ENCODE data around the gene CRYBB3. TPM values are rescaled to one million over a fixed set of nuclear protein-coding genes. Genes with fewer than 3 reads are reported as not detected.

CRYBB3 gene
- total and polyA plus RNA-seq, 2 donors (not counting 1 experiment from before 2014, with no cell fraction given), result not detected

DNA sequence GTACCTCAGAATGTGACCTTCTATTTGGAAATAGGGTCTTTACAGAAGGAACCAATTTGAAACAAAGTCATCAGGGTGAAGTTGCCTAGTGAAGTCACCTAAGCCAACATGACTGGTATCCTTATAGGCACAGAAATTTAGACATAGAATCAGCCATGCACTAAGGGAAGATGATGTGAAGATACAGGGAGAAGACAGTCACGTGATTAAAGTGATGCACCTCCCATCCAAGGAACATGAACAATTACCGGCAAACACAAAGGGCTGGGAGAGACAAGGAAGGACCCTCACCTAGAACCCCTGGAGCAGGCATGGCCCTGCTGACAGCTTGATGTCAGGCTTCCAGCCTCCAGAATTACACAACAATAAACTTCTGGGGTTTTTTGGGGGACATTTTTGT lies 16.6 kb downstream of the CRYBB3 start:
- Histone ChIP-seq H3K4me2 (replicated peaks; ENCODE audit: low read depth, low read length, poor library complexity, severe bottlenecking) (no peak overlapping the region), H3K27ac (ENCODE audit: low read length in 2 of 2) (no peak overlapping the region), H3K9ac (ENCODE audit: low read length) (no peak overlapping the region), H4K20me1 (ENCODE audit: control insufficient read depth, insufficient read depth, low read length, poor library complexity, severe bottlenecking) (no peaks in the 10 kb centered on the region), H3K79me2 (ENCODE audit: control insufficient read depth, insufficient read depth, low read length) (no peaks in the 10 kb centered on the region), H3K4me3 (ENCODE audit: control extremely low read depth in 1 of 5, extremely low read depth in 1 of 5, insufficient read depth in 1 of 5, low read depth in 2 of 5, low read length in 4 of 5) (no peak overlapping the region), H3K4me1 (ENCODE audit: control insufficient read depth in 2 of 2, insufficient read depth in 2 of 2, low read length in 2 of 2) (no peaks in the 10 kb centered on the region), H3K9me3 (ENCODE audit: control extremely low read depth in 1 of 3, control insufficient read depth in 2 of 3, insufficient read depth in 1 of 3, low read length in 2 of 3) (peaks cover 0 to 9% (median 0%) of the 10 kb centered on the region in 3 donors), H2AFZ (ENCODE audit: insufficient read depth, low read depth, low read length, poor library complexity, severe bottlenecking) (no peak overlapping the region), H3K36me3 (replicated peaks in 1 of 2; ENCODE audit: control extremely low read depth in 1 of 2, control insufficient read depth in 1 of 2, extremely low read depth in 1 of 2, insufficient read depth in 2 of 2, low read length in 1 of 2) (no peaks in the 10 kb centered on the region), H3K27me3 (replicated peaks in 1 of 4; ENCODE audit: control extremely low read depth in 1 of 4, control insufficient read depth in 3 of 4, insufficient read depth in 4 of 4, low read length in 3 of 4) (peaks cover 0 to 2% (median 0%) of the 10 kb centered on the region in 4 experiments)
- DNase-seq (no peak), ATAC-seq (ENCODE audit: low read depth) (no peak)
- Mint-ChIP-seq H3K27me3 (peaks cover 9% of the 10 kb centered on the region), H3K27ac (no peak overlapping the region), H3K9me3 (ENCODE audit: insufficient read depth) (no peaks in the 10 kb centered on the region), H3K4me3 (no peak overlapping the region), H3K4me1 (no peaks in the 10 kb centered on the region)
- CTCF ChIA-PET, result interaction anchor here (1.3 kb wide), 1 partner anchor 13 kb away, joined by 6 read pairs; no protein-coding TSS in a partner anchor
- no CpG with 5 or more reads among the region's 2 CpGs for WGBS (ENCODE audit: insufficient coverage)
- POLR2A ChIA-PET, result no interaction called here
- TF ChIP-seq, protein P1, sequence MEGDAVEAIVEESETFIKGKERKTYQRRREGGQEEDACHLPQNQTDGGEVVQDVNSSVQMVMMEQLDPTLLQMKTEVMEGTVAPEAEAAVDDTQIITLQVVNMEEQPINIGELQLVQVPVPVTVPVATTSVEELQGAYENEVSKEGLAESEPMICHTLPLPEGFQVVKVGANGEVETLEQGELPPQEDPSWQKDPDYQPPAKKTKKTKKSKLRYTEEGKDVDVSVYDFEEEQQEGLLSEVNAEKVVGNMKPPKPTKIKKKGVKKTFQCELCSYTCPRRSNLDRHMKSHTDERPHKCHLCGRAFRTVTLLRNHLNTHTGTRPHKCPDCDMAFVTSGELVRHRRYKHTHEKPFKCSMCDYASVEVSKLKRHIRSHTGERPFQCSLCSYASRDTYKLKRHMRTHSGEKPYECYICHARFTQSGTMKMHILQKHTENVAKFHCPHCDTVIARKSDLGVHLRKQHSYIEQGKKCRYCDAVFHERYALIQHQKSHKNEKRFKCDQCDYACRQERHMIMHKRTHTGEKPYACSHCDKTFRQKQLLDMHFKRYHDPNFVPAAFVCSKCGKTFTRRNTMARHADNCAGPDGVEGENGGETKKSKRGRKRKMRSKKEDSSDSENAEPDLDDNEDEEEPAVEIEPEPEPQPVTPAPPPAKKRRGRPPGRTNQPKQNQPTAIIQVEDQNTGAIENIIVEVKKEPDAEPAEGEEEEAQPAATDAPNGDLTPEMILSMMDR (IDR thresholded peaks at IDR 0.05), result no peak
- no peak for TF ChIP-seq EZH2 (IDR thresholded peaks at IDR 0.05; ENCODE audit: borderline replicate concordance, insufficient read depth, low read depth, low read length, poor library complexity, severe bottlenecking)
- intact Hi-C loops (cut with micrococcal nuclease), result no loop called here

DNA sequence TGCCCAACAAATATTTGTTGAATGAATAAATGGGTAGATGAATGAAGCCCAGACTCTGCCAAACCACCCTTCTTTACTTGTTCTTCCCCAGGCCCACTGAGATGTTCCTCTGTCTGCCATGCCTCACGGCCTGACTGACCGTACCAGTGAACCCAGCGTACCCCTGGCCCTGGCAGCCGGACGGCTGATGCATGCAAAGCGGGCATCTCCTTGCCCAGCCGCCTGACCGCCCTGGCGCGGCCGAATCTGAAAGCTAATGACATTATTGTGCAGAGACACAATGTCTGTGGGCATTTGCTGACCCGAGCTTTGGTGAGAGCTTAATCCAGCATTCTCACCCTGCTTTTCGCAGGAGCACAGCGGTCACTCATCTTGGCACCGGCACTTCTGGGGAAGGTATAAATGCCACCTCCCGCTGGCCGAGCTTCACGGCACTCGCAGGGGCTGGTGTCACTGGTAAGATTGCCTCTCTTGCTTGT lies 19.6 kb downstream of the CRYBB3 start, which contains the start of gene CRYBB2:
CRYBB2 (plus strand) TSS at position 429 of the 479 bp plus-strand sequence. CDS start 1,791 bp downstream, outside the sequence.
- Mint-ChIP-seq H3K4me3 (no peak within 1 kb of the TSS), H3K27ac (no peak within 1 kb of the TSS)
- WGBS (ENCODE audit: insufficient coverage), result 87% methylated on average over 19 of the region's 19 CpGs

More for the DNA sequence above, 19.6 kb downstream of the CRYBB3 start, which contains the start of gene CRYBB2:
- no peaks in the 10 kb centered on the region for H3K79me2 ChIP-seq (ENCODE audit: control insufficient read depth, insufficient read depth, low read length)
- ChIA-PET POLR2A (no interaction called here), CTCF (no interaction called here)
- no peak within 1 kb of the TSS for H3K27ac ChIP-seq (ENCODE audit: low read length in 2 of 2)
- intact Hi-C loops (cut with micrococcal nuclease), result no loop called here
- H3K4me1 Mint-ChIP-seq, result no peaks in the 10 kb centered on the region
- no peaks in the 10 kb centered on the region for H3K36me3 ChIP-seq (replicated peaks in 1 of 2; ENCODE audit: control extremely low read depth in 1 of 2, control insufficient read depth in 1 of 2, extremely low read depth in 1 of 2, insufficient read depth in 2 of 2, low read length in 1 of 2)
- no peak within 1 kb of the TSS for H3K4me2 ChIP-seq (replicated peaks; ENCODE audit: low read depth, low read length, poor library complexity, severe bottlenecking)
- no peaks in the 10 kb centered on the region for H4K20me1 ChIP-seq (ENCODE audit: control insufficient read depth, insufficient read depth, low read length, poor library complexity, severe bottlenecking)
- H3K4me1 ChIP-seq (ENCODE audit: control insufficient read depth in 2 of 2, insufficient read depth in 2 of 2, low read length in 2 of 2), result no peaks in the 10 kb centered on the region
- peaks cover 15% of the 10 kb centered on the region for H3K27me3 Mint-ChIP-seq
- H3K9me3 Mint-ChIP-seq (ENCODE audit: insufficient read depth), result no peaks in the 10 kb centered on the region
- no peak within 1 kb of the TSS for H2AFZ ChIP-seq (ENCODE audit: insufficient read depth, low read depth, low read length, poor library complexity, severe bottlenecking)
- no peak within 1 kb of the TSS for H3K9ac ChIP-seq (ENCODE audit: low read length)
- no peaks in the 10 kb centered on the region for H3K9me3 ChIP-seq (ENCODE audit: control extremely low read depth in 1 of 3, control insufficient read depth in 2 of 3, insufficient read depth in 1 of 3, low read length in 2 of 3)
- TF ChIP-seq, protein P1 (IDR thresholded peaks at IDR 0.05), result no peak
- no peak for TF ChIP-seq EZH2 (IDR thresholded peaks at IDR 0.05; ENCODE audit: borderline replicate concordance, insufficient read depth, low read depth, low read length, poor library complexity, severe bottlenecking)
- DNase-seq (no peak), ATAC-seq (ENCODE audit: low read depth) (no peak)
- peaks cover 0 to 8% (median 0%) of the 10 kb centered on the region in 4 experiments for H3K27me3 ChIP-seq (replicated peaks in 1 of 4; ENCODE audit: control extremely low read depth in 1 of 4, control insufficient read depth in 3 of 4, insufficient read depth in 4 of 4, low read length in 3 of 4)
- H3K4me3 ChIP-seq (ENCODE audit: control extremely low read depth in 1 of 5, extremely low read depth in 1 of 5, insufficient read depth in 1 of 5, low read depth in 2 of 5, low read length in 4 of 5), result no peak within 1 kb of the TSS
